ENCODE measurements around the gene FBXW8. TPM values are rescaled to one million over a fixed set of nuclear protein-coding genes. Genes with fewer than 3 reads are reported as not detected.

Gene FBXW8
- total and polyA plus RNA-seq, 12 donors, result 2.4 to 11.3 (median 7.4) TPM

DNA sequence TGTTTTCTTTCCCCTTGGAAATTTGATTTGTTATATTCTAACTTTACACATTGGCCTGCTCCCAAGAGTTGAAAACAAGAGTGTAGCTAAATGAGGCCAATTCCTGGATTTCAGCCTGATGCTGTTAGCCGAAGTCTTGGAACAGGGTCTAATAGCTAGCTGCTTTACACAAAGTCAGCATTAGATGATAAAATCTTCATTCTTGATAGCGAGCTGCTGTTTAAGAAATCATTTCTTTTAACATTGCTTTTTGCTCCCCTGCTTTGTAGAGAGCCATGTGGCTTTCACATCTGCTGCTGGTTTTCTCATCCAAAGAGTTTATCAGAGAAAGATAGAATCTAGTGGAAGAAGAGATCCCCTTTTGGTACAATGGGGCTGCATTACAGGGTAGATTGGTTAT is 22.3 kb downstream of the FBXW8 start:
- H3K36me3 ChIP-seq, result peaks cover 0 to 54% (median 10%) of the 10 kb centered on the region in 9 donors
- TF ChIP-seq, protein P1, sequence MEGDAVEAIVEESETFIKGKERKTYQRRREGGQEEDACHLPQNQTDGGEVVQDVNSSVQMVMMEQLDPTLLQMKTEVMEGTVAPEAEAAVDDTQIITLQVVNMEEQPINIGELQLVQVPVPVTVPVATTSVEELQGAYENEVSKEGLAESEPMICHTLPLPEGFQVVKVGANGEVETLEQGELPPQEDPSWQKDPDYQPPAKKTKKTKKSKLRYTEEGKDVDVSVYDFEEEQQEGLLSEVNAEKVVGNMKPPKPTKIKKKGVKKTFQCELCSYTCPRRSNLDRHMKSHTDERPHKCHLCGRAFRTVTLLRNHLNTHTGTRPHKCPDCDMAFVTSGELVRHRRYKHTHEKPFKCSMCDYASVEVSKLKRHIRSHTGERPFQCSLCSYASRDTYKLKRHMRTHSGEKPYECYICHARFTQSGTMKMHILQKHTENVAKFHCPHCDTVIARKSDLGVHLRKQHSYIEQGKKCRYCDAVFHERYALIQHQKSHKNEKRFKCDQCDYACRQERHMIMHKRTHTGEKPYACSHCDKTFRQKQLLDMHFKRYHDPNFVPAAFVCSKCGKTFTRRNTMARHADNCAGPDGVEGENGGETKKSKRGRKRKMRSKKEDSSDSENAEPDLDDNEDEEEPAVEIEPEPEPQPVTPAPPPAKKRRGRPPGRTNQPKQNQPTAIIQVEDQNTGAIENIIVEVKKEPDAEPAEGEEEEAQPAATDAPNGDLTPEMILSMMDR (IDR thresholded peaks at IDR 0.05), result no peak
- intact Hi-C loops (cut with DNase I), result no loop called here
- 30 to 31% methylated on average over 2 of the region's 2 CpGs for WGBS, 2 donors
- H3K4me3 ChIP-seq, result no peak overlapping the region
- H3K27ac ChIP-seq, result no peak overlapping the region
- H3K27me3 ChIP-seq, result no peaks in the 10 kb centered on the region
- ATAC-seq (peak in 1 of 8 donors; percentile 46), DNase-seq (no peak)
- peaks cover 0 to 4% (median 0%) of the 10 kb centered on the region in 11 donors for H3K9me3 ChIP-seq
- peaks cover 0 to 42% (median 31%) of the 10 kb centered on the region in 9 donors for H3K4me1 ChIP-seq

DNA sequence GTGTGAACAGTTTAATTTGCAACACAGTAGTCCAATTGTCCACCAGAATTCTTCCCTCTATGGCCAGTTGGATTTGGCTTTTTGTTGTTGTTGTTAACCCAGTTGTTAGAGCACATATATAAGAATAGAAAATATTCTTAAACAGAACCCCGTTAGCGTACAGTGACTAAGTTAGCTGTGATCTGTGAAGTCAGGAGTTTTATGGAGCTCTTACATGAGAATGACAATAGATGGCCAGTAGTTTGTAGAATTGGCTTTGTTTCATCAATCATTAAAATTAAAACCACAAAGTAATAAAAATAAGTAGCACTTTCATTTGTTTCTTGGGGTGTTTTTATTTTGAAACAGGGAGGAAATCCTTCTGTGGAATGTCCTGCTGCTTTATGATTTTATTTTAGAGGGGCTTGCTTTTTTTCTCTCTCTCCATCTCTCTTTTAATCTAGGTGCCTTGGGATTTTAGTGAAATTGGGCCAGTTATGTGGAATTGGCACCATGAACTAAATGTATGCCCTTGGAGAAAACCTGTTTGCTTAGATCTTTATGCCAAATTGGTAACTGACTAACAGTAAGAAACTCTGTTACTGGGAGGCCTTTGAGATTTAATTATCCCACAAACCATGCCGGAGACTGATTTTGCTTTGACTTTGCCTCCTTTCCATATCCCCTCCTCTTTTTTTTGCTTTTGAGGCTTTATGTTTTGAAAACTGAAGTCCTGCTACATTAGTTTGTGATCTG is 22.9 kb downstream of the FBXW8 start:
- 85 to 87% methylated on average over 3 of the region's 3 CpGs for WGBS, 2 donors
- H3K36me3 ChIP-seq, result peaks cover 0 to 48% (median 6%) of the 10 kb centered on the region in 9 donors
- DNase-seq (no peak), ATAC-seq (no peak)
- intact Hi-C loops (cut with DNase I), result no loop called here
- TF ChIP-seq, protein P1 (IDR thresholded peaks at IDR 0.05), result no peak
- H3K4me1 ChIP-seq, result peaks cover 0 to 42% (median 31%) of the 10 kb centered on the region in 9 donors
- no peak overlapping the region for H3K27ac ChIP-seq
- peaks cover 0 to 4% (median 0%) of the 10 kb centered on the region in 11 donors for H3K9me3 ChIP-seq
- H3K4me3 ChIP-seq, result no peak overlapping the region
- no peaks in the 10 kb centered on the region for H3K27me3 ChIP-seq

DNA sequence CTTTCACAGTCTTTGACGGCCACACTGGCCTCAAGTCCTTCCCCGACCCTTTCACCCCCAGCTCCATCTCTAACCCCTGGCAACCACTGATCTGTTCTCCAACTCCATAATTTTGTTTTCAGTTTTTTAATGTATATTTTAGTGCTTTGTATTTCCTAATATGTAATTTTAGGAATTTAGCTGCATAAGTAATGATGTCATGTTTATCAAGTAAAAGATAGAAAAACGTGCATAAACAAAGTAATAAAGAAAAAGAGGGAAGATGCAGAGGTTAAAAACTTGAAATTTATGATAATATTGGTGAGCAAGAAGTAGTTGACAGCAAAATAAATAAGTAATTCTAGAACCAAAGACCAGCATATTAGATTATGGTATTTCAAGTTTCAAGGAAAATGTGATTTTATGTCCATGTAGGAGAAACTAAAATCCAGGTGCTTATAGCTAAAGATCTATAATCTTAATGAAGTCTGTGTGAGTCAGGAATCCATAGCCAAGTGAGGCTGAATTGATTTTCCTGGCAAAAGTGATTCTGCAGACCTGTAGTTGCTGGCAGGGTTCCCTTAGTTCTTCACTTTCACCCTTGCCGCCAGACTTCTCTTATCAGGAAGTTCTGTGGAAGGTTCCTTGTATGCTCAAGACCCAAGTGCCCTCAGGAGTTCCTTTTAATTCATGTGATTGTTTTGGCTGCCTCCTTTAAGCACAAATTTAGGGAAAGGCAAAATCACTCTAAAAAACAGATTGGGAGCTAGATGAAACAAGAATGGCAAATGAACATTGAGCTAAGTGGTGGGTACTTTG is 24.4 kb downstream of the FBXW8 start:
- H3K27me3 ChIP-seq, result no peaks in the 10 kb centered on the region
- peaks cover 0 to 52% (median 35%) of the 10 kb centered on the region in 9 donors for H3K4me1 ChIP-seq

DNA sequence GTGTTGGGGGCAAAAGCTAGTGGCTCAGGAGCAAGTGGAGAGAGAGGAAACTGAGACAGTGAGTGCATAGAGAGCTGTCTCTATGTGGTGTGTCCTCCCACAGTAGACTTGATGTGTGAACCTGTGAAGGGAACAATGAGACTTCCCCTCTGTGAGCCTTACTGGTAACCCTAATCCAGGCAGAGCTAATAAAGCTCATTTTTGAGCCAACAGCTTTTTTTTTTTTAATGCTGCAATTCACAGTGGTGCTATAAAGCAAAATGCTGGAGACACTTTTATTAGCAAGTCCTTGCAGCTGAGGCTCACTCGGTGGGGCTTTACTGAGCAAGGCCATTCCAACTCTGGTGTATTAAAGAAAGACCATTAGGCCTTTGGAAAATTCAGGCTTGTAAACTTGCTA is 26.9 kb downstream of the FBXW8 start:
- H3K4me3 ChIP-seq, result no peak overlapping the region
- H3K27ac ChIP-seq, result no peak overlapping the region
- H3K4me1 ChIP-seq, result peaks cover 0 to 53% (median 31%) of the 10 kb centered on the region in 9 donors
- H3K36me3 ChIP-seq, result peaks cover 0 to 22% (median 0%) of the 10 kb centered on the region in 9 donors
- DNase-seq (no peak), ATAC-seq (no peak)
- no peaks in the 10 kb centered on the region for H3K27me3 ChIP-seq
- intact Hi-C loops (cut with DNase I), result no loop called here
- TF ChIP-seq, protein P1 (IDR thresholded peaks at IDR 0.05), result no peak
- WGBS, 2 donors, result 87 to 94% methylated on average over 1 of the region's 1 CpG
- peaks cover 0 to 9% (median 5%) of the 10 kb centered on the region in 11 donors for H3K9me3 ChIP-seq

More for the DNA sequence above, 24.4 kb downstream of the FBXW8 start:
- ATAC-seq (no peak), DNase-seq (no peak)
- 75 to 78% methylated on average over 4 of the region's 4 CpGs for WGBS, 2 donors
- intact Hi-C loops (cut with DNase I), result no loop called here
- H3K36me3 ChIP-seq, result peaks cover 0 to 34% (median 0%) of the 10 kb centered on the region in 9 donors
- H3K4me3 ChIP-seq, result no peak overlapping the region
- TF ChIP-seq, protein P1 (IDR thresholded peaks at IDR 0.05), result no peak
- peaks cover 0 to 4% (median 0%) of the 10 kb centered on the region in 11 donors for H3K9me3 ChIP-seq
- H3K27ac ChIP-seq, result no peak overlapping the region
